ENCODE results near the gene USP47. TPM values are rescaled to one million over a fixed set of nuclear protein-coding genes. Genes with fewer than 3 reads are reported as not detected.

Gene USP47
- total and polyA plus RNA-seq, 9 of the 15 experiments (the other 6 are each of a cell fraction or from before 2014, with no cell fraction given): 13.1 to 63.6 (median 34.7) TPM

DNA sequence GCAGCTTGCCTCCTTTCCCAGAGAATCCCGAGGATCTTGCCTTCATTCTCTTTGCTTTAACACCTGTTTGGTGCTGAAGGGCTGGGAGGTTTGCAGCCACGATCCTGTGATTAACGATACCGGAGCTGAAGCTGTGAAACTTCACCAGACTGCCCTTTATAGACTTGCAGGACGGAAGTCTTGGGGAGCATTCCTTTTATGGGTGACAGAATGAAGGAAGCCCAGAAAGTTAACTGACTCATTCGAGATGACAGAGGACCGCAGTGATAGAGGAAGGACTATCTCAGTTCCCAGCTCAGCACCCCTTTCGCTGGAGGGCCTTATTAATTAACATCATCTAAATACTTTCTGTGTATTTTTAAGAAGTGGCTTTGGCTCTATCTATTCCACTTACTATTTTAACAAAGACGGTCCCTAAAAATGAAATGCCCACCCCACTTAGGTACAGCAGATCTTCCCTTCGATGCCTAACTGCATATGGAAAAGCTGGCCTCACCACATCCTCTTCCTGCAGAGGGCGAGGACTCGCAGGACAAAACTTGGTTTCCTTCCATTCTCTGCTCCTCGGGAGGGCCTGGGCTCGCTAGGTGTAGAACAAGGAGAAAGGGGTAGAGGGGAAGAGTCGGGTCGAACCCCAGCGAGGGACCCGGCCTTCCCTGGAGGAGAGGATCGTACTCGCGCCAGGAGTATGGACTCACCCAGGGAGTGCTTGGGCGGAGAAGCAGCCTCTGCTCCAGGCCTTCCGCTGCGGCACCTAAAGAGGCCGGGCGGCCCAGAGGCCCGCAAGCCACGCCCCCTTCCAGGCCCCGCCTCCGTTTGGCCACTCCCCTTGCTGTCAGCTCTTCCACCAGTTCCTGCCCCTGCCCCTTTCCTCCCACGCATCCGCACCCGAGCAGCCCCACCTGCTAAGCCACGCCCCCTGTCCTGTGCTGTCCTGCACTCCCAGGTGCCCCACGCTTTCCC is 30.7 kb upstream of the USP47 start (continued):
- TF ChIP-seq, protein P1, sequence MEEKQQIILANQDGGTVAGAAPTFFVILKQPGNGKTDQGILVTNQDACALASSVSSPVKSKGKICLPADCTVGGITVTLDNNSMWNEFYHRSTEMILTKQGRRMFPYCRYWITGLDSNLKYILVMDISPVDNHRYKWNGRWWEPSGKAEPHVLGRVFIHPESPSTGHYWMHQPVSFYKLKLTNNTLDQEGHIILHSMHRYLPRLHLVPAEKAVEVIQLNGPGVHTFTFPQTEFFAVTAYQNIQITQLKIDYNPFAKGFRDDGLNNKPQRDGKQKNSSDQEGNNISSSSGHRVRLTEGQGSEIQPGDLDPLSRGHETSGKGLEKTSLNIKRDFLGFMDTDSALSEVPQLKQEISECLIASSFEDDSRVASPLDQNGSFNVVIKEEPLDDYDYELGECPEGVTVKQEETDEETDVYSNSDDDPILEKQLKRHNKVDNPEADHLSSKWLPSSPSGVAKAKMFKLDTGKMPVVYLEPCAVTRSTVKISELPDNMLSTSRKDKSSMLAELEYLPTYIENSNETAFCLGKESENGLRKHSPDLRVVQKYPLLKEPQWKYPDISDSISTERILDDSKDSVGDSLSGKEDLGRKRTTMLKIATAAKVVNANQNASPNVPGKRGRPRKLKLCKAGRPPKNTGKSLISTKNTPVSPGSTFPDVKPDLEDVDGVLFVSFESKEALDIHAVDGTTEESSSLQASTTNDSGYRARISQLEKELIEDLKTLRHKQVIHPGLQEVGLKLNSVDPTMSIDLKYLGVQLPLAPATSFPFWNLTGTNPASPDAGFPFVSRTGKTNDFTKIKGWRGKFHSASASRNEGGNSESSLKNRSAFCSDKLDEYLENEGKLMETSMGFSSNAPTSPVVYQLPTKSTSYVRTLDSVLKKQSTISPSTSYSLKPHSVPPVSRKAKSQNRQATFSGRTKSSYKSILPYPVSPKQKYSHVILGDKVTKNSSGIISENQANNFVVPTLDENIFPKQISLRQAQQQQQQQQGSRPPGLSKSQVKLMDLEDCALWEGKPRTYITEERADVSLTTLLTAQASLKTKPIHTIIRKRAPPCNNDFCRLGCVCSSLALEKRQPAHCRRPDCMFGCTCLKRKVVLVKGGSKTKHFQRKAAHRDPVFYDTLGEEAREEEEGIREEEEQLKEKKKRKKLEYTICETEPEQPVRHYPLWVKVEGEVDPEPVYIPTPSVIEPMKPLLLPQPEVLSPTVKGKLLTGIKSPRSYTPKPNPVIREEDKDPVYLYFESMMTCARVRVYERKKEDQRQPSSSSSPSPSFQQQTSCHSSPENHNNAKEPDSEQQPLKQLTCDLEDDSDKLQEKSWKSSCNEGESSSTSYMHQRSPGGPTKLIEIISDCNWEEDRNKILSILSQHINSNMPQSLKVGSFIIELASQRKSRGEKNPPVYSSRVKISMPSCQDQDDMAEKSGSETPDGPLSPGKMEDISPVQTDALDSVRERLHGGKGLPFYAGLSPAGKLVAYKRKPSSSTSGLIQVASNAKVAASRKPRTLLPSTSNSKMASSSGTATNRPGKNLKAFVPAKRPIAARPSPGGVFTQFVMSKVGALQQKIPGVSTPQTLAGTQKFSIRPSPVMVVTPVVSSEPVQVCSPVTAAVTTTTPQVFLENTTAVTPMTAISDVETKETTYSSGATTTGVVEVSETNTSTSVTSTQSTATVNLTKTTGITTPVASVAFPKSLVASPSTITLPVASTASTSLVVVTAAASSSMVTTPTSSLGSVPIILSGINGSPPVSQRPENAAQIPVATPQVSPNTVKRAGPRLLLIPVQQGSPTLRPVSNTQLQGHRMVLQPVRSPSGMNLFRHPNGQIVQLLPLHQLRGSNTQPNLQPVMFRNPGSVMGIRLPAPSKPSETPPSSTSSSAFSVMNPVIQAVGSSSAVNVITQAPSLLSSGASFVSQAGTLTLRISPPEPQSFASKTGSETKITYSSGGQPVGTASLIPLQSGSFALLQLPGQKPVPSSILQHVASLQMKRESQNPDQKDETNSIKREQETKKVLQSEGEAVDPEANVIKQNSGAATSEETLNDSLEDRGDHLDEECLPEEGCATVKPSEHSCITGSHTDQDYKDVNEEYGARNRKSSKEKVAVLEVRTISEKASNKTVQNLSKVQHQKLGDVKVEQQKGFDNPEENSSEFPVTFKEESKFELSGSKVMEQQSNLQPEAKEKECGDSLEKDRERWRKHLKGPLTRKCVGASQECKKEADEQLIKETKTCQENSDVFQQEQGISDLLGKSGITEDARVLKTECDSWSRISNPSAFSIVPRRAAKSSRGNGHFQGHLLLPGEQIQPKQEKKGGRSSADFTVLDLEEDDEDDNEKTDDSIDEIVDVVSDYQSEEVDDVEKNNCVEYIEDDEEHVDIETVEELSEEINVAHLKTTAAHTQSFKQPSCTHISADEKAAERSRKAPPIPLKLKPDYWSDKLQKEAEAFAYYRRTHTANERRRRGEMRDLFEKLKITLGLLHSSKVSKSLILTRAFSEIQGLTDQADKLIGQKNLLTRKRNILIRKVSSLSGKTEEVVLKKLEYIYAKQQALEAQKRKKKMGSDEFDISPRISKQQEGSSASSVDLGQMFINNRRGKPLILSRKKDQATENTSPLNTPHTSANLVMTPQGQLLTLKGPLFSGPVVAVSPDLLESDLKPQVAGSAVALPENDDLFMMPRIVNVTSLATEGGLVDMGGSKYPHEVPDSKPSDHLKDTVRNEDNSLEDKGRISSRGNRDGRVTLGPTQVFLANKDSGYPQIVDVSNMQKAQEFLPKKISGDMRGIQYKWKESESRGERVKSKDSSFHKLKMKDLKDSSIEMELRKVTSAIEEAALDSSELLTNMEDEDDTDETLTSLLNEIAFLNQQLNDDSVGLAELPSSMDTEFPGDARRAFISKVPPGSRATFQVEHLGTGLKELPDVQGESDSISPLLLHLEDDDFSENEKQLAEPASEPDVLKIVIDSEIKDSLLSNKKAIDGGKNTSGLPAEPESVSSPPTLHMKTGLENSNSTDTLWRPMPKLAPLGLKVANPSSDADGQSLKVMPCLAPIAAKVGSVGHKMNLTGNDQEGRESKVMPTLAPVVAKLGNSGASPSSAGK (IDR thresholded peaks at IDR 0.05): peak; percentile 84
- TF ChIP-seq CBX5 (IDR thresholded peaks at IDR 0.05; ENCODE audit: borderline replicate concordance, low read depth) (no peak), MEF2A (IDR thresholded peaks at IDR 0.05; ENCODE audit: control insufficient read depth, low read depth, low read length) (no peak), MTA1 (IDR thresholded peaks at IDR 0.05; ENCODE audit: borderline replicate concordance) (no peak), ZBTB8A (IDR thresholded peaks at IDR 0.05; ENCODE audit: partially characterized antibody) (no peak), ZNF146 (CRISPR knock-in tag; IDR thresholded peaks at IDR 0.05; ENCODE audit: unreplicated experiment) (no peak), CEBPG (CRISPR knock-in tag; IDR thresholded peaks at IDR 0.05) (no peak), CEBPG (tag; conservative IDR thresholded peaks at IDR 0.05 in 1 of 2, IDR thresholded peaks at IDR 0.05 in 1 of 2) (no peak), ZNF311 (CRISPR knock-in tag; IDR thresholded peaks at IDR 0.05) (no peak)
- TF ChIP-seq, protein P2, sequence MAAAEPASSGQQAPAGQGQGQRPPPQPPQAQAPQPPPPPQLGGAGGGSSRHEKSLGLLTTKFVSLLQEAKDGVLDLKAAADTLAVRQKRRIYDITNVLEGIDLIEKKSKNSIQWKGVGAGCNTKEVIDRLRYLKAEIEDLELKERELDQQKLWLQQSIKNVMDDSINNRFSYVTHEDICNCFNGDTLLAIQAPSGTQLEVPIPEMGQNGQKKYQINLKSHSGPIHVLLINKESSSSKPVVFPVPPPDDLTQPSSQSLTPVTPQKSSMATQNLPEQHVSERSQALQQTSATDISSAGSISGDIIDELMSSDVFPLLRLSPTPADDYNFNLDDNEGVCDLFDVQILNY (CRISPR knock-in tag; IDR thresholded peaks at IDR 0.05): no peak
- TF ChIP-seq, protein P3, sequence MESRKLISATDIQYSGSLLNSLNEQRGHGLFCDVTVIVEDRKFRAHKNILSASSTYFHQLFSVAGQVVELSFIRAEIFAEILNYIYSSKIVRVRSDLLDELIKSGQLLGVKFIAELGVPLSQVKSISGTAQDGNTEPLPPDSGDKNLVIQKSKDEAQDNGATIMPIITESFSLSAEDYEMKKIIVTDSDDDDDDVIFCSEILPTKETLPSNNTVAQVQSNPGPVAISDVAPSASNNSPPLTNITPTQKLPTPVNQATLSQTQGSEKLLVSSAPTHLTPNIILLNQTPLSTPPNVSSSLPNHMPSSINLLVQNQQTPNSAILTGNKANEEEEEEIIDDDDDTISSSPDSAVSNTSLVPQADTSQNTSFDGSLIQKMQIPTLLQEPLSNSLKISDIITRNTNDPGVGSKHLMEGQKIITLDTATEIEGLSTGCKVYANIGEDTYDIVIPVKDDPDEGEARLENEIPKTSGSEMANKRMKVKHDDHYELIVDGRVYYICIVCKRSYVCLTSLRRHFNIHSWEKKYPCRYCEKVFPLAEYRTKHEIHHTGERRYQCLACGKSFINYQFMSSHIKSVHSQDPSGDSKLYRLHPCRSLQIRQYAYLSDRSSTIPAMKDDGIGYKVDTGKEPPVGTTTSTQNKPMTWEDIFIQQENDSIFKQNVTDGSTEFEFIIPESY (CRISPR knock-in tag; IDR thresholded peaks at IDR 0.05): no peak; the same call in none of the 2 replicates
